Neural cell (in vitro differentiated cells): ENCODE results near the gene UBXN6. TPM values are rescaled to one million over a fixed set of nuclear protein-coding genes. Genes with fewer than 3 reads are reported as not detected.

Experiments used
- H2AFZ ChIP-seq: fragments of 200-600, 300-800 bp; sonication (generic), shearing (Covaris generic); 2 replicates; pipeline ENCODE4 v1.6.0; 2014; ENCODE audit warnings: low read depth, mild to moderate bottlenecking, antibody characterized with exemption, low read length, moderate library complexity
- H3F3A ChIP-seq: fragments of 200-600 bp; shearing (Covaris generic); 2 replicates; pipeline ENCODE4 v1.6.1; 2016; ENCODE audit warnings: mild to moderate bottlenecking, moderate library complexity, mixed read lengths, antibody characterized with exemption, low read length; ENCODE audit not compliant: insufficient read depth, poor library complexity, severe bottlenecking
- H3K27ac ChIP-seq: fragments of 200-600, 300-800 bp; sonication (generic), shearing (Covaris generic); 2 replicates; pipeline ENCODE4 v1.5.1; 2014; ENCODE audit warnings: mild to moderate bottlenecking, low read length, moderate library complexity
- H3K27me3 ChIP-seq: fragments of 300-800, 200-600 bp; sonication (generic), shearing (Covaris generic); 2 replicates; pipeline ENCODE4 v1.6.0; 2014; ENCODE audit warnings: mild to moderate bottlenecking, low read depth, low read length, moderate library complexity; ENCODE audit not compliant: insufficient read depth
- H3K36me3 ChIP-seq: fragments of 300-800, 200-600 bp; sonication (generic), shearing (Covaris generic); 2 replicates; pipeline ENCODE4 v1.5.1; 2014; ENCODE audit warnings: mild to moderate bottlenecking, antibody characterized with exemption, low read length, moderate library complexity; ENCODE audit not compliant: insufficient read depth
- H3K4me2 ChIP-seq: fragments of 300-800, 200-600 bp; sonication (generic), shearing (Covaris generic); 2 replicates; pipeline ENCODE4 v1.6.0; 2014; ENCODE audit warnings: mild to moderate bottlenecking, low read length
- H3K4me3 ChIP-seq: fragments of 300-800, 200-600 bp; sonication (generic), shearing (Covaris generic); 2 replicates; pipeline ENCODE4 v1.5.1; 2014; ENCODE audit warnings: mild to moderate bottlenecking, low read length, moderate library complexity
- H3K79me2 ChIP-seq: fragments of 200-600 bp; shearing (Covaris generic); replicated peaks from 2 replicates; pipeline ENCODE4 v1.6.0; 2014; ENCODE audit warnings: mild to moderate bottlenecking, low read length, moderate library complexity; ENCODE audit not compliant: insufficient read depth
- H3K9ac ChIP-seq: fragments of 300-800, 200-600 bp; sonication (generic), shearing (Covaris generic); 2 replicates; pipeline ENCODE4 v1.6.1; 2016; ENCODE audit warnings: mild to moderate bottlenecking, low read length, mixed read lengths
- H3K9me2 ChIP-seq: fragments of 200-600 bp; shearing (Covaris generic); 2 replicates; pipeline ENCODE4 v1.6.1; 2016; ENCODE audit warnings: mild to moderate bottlenecking, low read length, mixed read lengths; ENCODE audit not compliant: insufficient read depth
- H3K9me3 ChIP-seq: fragments of 200-600, 300-800 bp; sonication (generic), shearing (Covaris generic); 2 replicates; pipeline ENCODE4 v1.6.1; 2016; ENCODE audit warnings: mild to moderate bottlenecking, mixed run types, low read length, moderate library complexity, mixed read lengths
- H4K20me1 ChIP-seq: fragments of 200-600 bp; shearing (Covaris generic); 2 replicates; pipeline ENCODE4 v1.6.1; 2016; ENCODE audit warnings: mild to moderate bottlenecking, mixed run types; ENCODE audit not compliant: insufficient read depth
- EP300 ChIP-seq: fragments of 450-650 bp; conservative IDR thresholded peaks from 2 replicates; pipeline ENCODE4 v1.6.1; 2014; ENCODE audit warnings: antibody characterized with exemption, mild to moderate bottlenecking, moderate library complexity; ENCODE audit not compliant: poor library complexity, severe bottlenecking
- EZH2 ChIP-seq: fragments of 200-600, 300-800 bp; shearing (Covaris generic), sonication (generic); IDR thresholded peaks from 2 replicates; pipeline ENCODE4 v1.6.1; 2014; ENCODE audit warnings: antibody characterized with exemption, low read length, borderline replicate concordance, mild to moderate bottlenecking; ENCODE audit not compliant: insufficient read depth, poor library complexity, severe bottlenecking
- MXI1 ChIP-seq: fragments of 450-650 bp; conservative IDR thresholded peaks from 2 replicates; pipeline ENCODE4 v1.6.1; 2014; ENCODE audit warnings: antibody characterized with exemption, mild to moderate bottlenecking; ENCODE audit not compliant: poor library complexity, severe bottlenecking
- POLR2AphosphoS5 ChIP-seq: IDR thresholded peaks from 2 replicates; pipeline ENCODE4 v1.6.1; 2012
- RAD21 ChIP-seq: fragments of 450-650 bp; conservative IDR thresholded peaks from 2 replicates; pipeline ENCODE4 v1.6.1; 2014; ENCODE audit warnings: antibody characterized with exemption, mild to moderate bottlenecking, moderate library complexity
- REST ChIP-seq: IDR thresholded peaks from 2 replicates; pipeline ENCODE4 v1.6.1; 2012; ENCODE audit warnings: borderline replicate concordance
- SMC3 ChIP-seq: fragments of 450-650 bp; conservative IDR thresholded peaks from 2 replicates; pipeline ENCODE4 v1.6.1; 2014; ENCODE audit warnings: antibody characterized with exemption, mild to moderate bottlenecking, moderate library complexity; ENCODE audit not compliant: poor library complexity
- TAF1 ChIP-seq: IDR thresholded peaks from 2 replicates; pipeline ENCODE4 v1.6.1; 2012; ENCODE audit warnings: low read depth
- polyA plus RNA-seq: library from polyadenylated mRNA; depleted of rRNA; stranded (reverse); fragments of >200 nt; gene quantifications from 2 replicates; pipeline ENCODE4 v1.2.3, GENCODE V29; 2014
- TF ChIP-seq, protein P1 (sequence below): fragments of 450-650 bp; IDR thresholded peaks from 2 replicates; pipeline ENCODE4 v1.5.1; 2014; ENCODE audit warnings: antibody characterized with exemption, mild to moderate bottlenecking, moderate library complexity; ENCODE audit not compliant: poor library complexity, severe bottlenecking

Gene UBXN6
- polyA plus RNA-seq, 1 donor from 2014 or later = 102 TPM

DNA sequence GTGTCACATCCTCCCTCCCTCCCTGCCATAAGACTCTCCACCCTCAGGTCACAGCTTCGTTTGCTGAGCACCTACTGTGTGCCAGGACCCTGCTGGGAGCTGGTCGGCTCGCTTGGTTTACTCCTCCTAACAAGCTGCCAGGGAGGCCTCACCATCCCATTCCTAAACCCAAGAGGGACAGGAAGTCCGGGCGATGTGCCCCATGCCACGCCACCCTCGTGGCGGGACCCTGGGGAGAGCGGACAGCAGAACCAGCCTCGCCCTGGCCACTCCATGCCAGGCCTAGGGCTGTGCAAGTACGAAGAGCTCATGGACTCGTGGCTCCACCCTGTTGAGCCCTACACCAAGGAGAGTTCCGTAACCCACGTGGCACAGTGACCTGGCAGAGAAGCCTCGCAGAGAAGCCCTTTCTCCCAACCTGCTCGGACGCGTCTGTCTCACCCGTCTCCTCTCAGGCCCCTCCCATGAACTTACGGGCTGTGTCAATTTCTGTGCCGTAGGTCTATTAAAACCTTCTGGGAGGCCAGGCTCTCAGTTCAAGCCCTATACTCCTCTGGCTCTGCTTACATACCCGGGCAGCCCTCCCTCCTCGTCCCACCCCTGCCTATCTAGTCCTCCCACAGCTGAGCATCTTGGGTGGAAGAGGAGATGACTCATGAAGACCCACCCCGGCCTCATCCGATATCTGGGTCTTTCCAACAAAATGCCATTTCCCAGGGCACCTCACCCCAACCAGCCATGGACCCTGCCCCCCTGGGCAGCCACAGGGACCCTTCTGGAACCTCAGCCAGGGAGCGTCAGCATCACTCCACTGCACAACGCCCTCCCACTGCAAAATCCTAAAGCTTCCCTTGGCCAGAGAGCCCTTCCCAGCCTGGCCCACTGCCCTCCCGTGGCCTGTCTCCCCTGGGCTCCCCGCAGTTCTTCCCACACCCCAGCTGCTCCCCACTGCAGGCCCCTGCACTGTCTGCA is 2.6 kb downstream of the UBXN6 start:
- Histone ChIP-seq H3K27ac (no peak overlapping the region), H3K9me3 (no peaks in the 10 kb centered on the region), H3F3A (no peaks in the 10 kb centered on the region), H2AFZ (no peak overlapping the region), H3K4me3 (no peak overlapping the region), H3K9me2 (no peaks in the 10 kb centered on the region), H4K20me1 (no peaks in the 10 kb centered on the region), H3K27me3 (no peaks in the 10 kb centered on the region), H3K4me2 (no peak overlapping the region), H3K9ac (no peak overlapping the region), H3K36me3 (no peaks in the 10 kb centered on the region), H3K79me2 (peaks cover 10% of the 10 kb centered on the region)
- TF ChIP-seq MXI1 (no peak), RAD21 (no peak), EZH2 (no peak), REST (no peak), POLR2AphosphoS5 (no peak), EP300 (no peak)
- TF ChIP-seq, protein P1, sequence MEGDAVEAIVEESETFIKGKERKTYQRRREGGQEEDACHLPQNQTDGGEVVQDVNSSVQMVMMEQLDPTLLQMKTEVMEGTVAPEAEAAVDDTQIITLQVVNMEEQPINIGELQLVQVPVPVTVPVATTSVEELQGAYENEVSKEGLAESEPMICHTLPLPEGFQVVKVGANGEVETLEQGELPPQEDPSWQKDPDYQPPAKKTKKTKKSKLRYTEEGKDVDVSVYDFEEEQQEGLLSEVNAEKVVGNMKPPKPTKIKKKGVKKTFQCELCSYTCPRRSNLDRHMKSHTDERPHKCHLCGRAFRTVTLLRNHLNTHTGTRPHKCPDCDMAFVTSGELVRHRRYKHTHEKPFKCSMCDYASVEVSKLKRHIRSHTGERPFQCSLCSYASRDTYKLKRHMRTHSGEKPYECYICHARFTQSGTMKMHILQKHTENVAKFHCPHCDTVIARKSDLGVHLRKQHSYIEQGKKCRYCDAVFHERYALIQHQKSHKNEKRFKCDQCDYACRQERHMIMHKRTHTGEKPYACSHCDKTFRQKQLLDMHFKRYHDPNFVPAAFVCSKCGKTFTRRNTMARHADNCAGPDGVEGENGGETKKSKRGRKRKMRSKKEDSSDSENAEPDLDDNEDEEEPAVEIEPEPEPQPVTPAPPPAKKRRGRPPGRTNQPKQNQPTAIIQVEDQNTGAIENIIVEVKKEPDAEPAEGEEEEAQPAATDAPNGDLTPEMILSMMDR = no peak

DNA sequence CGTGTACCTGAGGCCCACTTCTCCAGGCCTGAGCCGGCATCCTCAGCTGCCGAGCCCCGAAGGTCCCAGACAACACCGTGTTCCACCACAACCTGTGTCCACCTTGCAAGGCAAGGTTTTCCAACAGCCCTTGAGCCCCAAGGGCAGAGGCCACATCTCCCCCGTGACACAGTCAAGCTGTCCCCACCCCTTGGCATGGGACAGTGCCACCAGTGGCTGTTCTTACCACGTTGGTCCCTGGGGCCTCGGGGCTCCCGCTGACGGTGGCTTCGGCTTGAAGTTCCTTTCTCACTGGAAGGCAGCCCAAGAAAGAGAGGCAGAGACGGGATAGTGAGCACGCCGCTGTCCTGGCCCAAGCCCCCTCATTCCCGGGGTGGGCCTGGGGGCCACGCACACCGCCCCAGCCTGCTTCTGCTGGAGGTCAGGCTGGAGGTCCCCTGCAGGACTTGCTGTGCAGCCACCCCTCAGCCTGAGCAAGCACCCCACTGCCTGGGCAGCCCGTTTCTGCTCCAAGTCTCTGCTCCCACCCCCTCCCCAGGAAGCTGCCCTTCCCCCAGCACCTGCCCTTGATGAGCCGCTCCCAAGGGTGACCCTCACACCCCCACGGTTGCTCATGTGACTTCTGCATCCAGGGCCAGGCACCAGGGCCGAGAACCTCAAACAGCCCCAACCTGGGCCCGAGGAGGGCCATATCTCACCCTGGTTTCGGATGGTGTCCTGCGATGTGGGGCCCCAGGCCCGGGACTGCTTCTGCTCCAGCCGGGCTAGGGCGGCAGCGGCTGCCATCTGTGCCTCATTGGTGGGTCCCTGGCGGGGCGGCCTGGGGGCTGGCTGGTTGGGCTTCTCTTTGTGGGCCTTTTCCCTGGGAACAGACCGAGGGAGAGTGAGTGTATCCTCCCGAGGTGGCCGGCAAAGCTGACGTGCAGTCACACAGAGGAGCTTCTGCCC is 4.1 kb downstream of the UBXN6 start:
- Histone ChIP-seq H4K20me1 (no peaks in the 10 kb centered on the region), H3K27me3 (no peaks in the 10 kb centered on the region), H3K9ac (no peak overlapping the region), H3K4me3 (no peak overlapping the region), H3K9me3 (no peaks in the 10 kb centered on the region), H3F3A (no peaks in the 10 kb centered on the region), H3K4me2 (no peak overlapping the region), H3K9me2 (no peaks in the 10 kb centered on the region), H3K36me3 (peaks cover 5% of the 10 kb centered on the region), H2AFZ (no peak overlapping the region), H3K79me2 (peaks cover 10% of the 10 kb centered on the region), H3K27ac (no peak overlapping the region)
- TF ChIP-seq REST (no peak), SMC3 (no peak), MXI1 (no peak), EP300 (no peak), RAD21 (no peak), EZH2 (no peak), TAF1 (no peak), POLR2AphosphoS5 (no peak)
- TF ChIP-seq, protein P1 = no peak
